ENCODE data around the gene PRPF31. TPM values are rescaled to one million over a fixed set of nuclear protein-coding genes. Genes with fewer than 3 reads are reported as not detected.

PRPF31 gene
- polyA plus RNA-seq, 6 donors from 2014 or later: 59.3 to 83.7 (median 62.6) TPM

GRCh38 chr19:54123682-54124081 lies 8.1 kb downstream of the PRPF31 start:
- no peak for ATAC-seq (ENCODE audit: low read depth in 2 of 2)
- no peak for DNase-seq
- Mint-ChIP-seq H3K27me3 (no peaks in the 10 kb centered on the region), H3K4me1 (no peaks in the 10 kb centered on the region), H3K27ac (no peak overlapping the region), H3K36me3 (peaks cover 0 to 24% of the 10 kb centered on the region in 2 donors), H3K4me3 (no peak overlapping the region), H3K9me3 (no peaks in the 10 kb centered on the region)

GRCh38 chr19:54124393-54124792 lies 8.8 kb downstream of the PRPF31 start:
- no peaks in the 10 kb centered on the region for H3K9me3 Mint-ChIP-seq
- peaks cover 0 to 24% of the 10 kb centered on the region in 2 donors for H3K36me3 Mint-ChIP-seq
- no peak overlapping the region for H3K4me3 Mint-ChIP-seq
- H3K4me1 Mint-ChIP-seq: no peaks in the 10 kb centered on the region
- no peaks in the 10 kb centered on the region for H3K27me3 Mint-ChIP-seq
- ATAC-seq (ENCODE audit: low read depth in 2 of 2): no peak
- H3K27ac Mint-ChIP-seq: no peak overlapping the region
- no peak for DNase-seq

- Mint-ChIP-seq H3K27ac (no peak overlapping the region), H3K27me3 (no peaks in the 10 kb centered on the region), H3K36me3 (peaks cover 0 to 24% of the 10 kb centered on the region in 2 donors), H3K9me3 (no peaks in the 10 kb centered on the region), H3K4me3 (no peak overlapping the region), H3K4me1 (no peaks in the 10 kb centered on the region)
- DNase-seq (no peak), ATAC-seq (ENCODE audit: low read depth in 2 of 2) (no peak)
These were observed 10.2 kb downstream of the PRPF31 start for GRCh38 chr19:54125713-54126112.

GRCh38 chr19:54127688-54128440 lies 12.3 kb downstream of the PRPF31 start:
- no peak for DNase-seq
- H3K4me3 Mint-ChIP-seq: no peak overlapping the region
- H3K36me3 Mint-ChIP-seq: peaks cover 0 to 14% of the 10 kb centered on the region in 2 donors
- no peak for ATAC-seq (ENCODE audit: low read depth in 2 of 2)
- no peaks in the 10 kb centered on the region for H3K27me3 Mint-ChIP-seq
- H3K4me1 Mint-ChIP-seq: no peaks in the 10 kb centered on the region
- H3K9me3 Mint-ChIP-seq: no peaks in the 10 kb centered on the region
- H3K27ac Mint-ChIP-seq: peak overlapping the region in 1 of 6 donors; percentile 72

- Mint-ChIP-seq H3K4me1 (no peaks in the 10 kb centered on the region), H3K27me3 (no peaks in the 10 kb centered on the region), H3K9me3 (no peaks in the 10 kb centered on the region), H3K36me3 (peaks cover 0 to 9% of the 10 kb centered on the region in 2 donors), H3K4me3 (no peak overlapping the region), H3K27ac (no peak overlapping the region)
- ATAC-seq (ENCODE audit: low read depth in 2 of 2): no peak
- no peak for DNase-seq
These were observed 12.8 kb downstream of the PRPF31 start for GRCh38 chr19:54128441-54128725.

- no peak for DNase-seq
- Mint-ChIP-seq H3K9me3 (no peaks in the 10 kb centered on the region), H3K4me3 (no peak overlapping the region), H3K36me3 (peaks cover 0 to 9% of the 10 kb centered on the region in 2 donors), H3K4me1 (peaks cover 0 to under 1% (median 0%) of the 10 kb centered on the region in 3 donors), H3K27me3 (no peaks in the 10 kb centered on the region), H3K27ac (no peak overlapping the region)
- no peak for ATAC-seq (ENCODE audit: low read depth in 2 of 2)
These were observed 13.5 kb downstream of the PRPF31 start for GRCh38 chr19:54128796-54129616.

- Mint-ChIP-seq H3K27ac (no peak overlapping the region), H3K36me3 (peaks cover 0 to 9% of the 10 kb centered on the region in 2 donors), H3K4me1 (peaks cover 4 to 6% (median 5%) of the 10 kb centered on the region in 3 donors), H3K27me3 (no peaks in the 10 kb centered on the region), H3K9me3 (no peaks in the 10 kb centered on the region), H3K4me3 (no peak overlapping the region)
- DNase-seq (no peak), ATAC-seq (ENCODE audit: low read depth in 2 of 2) (no peak)
These were observed 14.1 kb downstream of the PRPF31 start for GRCh38 chr19:54129617-54129996.

GRCh38 chr19:54133312-54133956 lies 17.9 kb downstream of the PRPF31 start:
- no peaks in the 10 kb centered on the region for H3K36me3 Mint-ChIP-seq
- H3K9me3 Mint-ChIP-seq: no peaks in the 10 kb centered on the region
- H3K4me1 Mint-ChIP-seq: peaks cover 15 to 17% (median 16%) of the 10 kb centered on the region in 3 donors
- DNase-seq: no peak
- H3K4me3 Mint-ChIP-seq: no peak overlapping the region
- no peaks in the 10 kb centered on the region for H3K27me3 Mint-ChIP-seq
- ATAC-seq (ENCODE audit: low read depth in 2 of 2): no peak
- H3K27ac Mint-ChIP-seq: no peak overlapping the region

- DNase-seq (no peak), ATAC-seq (ENCODE audit: low read depth in 2 of 2) (no peak)
- no peaks in the 10 kb centered on the region for H3K9me3 Mint-ChIP-seq
- H3K4me3 Mint-ChIP-seq: peak overlapping the region in 1 of 8 donors; percentile 55
- H3K4me1 Mint-ChIP-seq: peaks cover 21 to 24% (median 22%) of the 10 kb centered on the region in 3 donors
- peak overlapping the region in 2 of 6 donors; percentile 53 to 68 for H3K27ac Mint-ChIP-seq
- no peaks in the 10 kb centered on the region for H3K27me3 Mint-ChIP-seq
- H3K36me3 Mint-ChIP-seq: peaks cover 0 to 6% of the 10 kb centered on the region in 2 donors
These were observed 18.5 kb downstream of the PRPF31 start for GRCh38 chr19:54133957-54134590.

GRCh38 chr19:54136086-54136863 lies 20.7 kb downstream of the PRPF31 start:
- peak overlapping the region in 5 of 6 donors; percentile 79 to 96 (median 91) for H3K27ac Mint-ChIP-seq
- no peak for DNase-seq
- H3K27me3 Mint-ChIP-seq: no peaks in the 10 kb centered on the region
- no peak for ATAC-seq (ENCODE audit: low read depth in 2 of 2)
- H3K4me3 Mint-ChIP-seq: peak overlapping the region; percentile 83 to 96 (median 90)
- peaks cover 37 to 45% (median 41%) of the 10 kb centered on the region in 3 donors for H3K4me1 Mint-ChIP-seq
- no peaks in the 10 kb centered on the region for H3K9me3 Mint-ChIP-seq
- H3K36me3 Mint-ChIP-seq: peaks cover 0 to 8% of the 10 kb centered on the region in 2 donors

GRCh38 chr19:54136864-54137698 lies 21.5 kb downstream of the PRPF31 start:
- Mint-ChIP-seq H3K9me3 (no peaks in the 10 kb centered on the region), H3K4me1 (peaks cover 42 to 50% (median 45%) of the 10 kb centered on the region in 3 donors), H3K27me3 (no peaks in the 10 kb centered on the region), H3K27ac (peak overlapping the region; percentile 80 to 96 (median 90)), H3K36me3 (peaks cover 0 to 8% of the 10 kb centered on the region in 2 donors), H3K4me3 (peak overlapping the region; percentile 83 to 96 (median 90))
- DNase-seq (peak; percentile 100), ATAC-seq (ENCODE audit: low read depth in 2 of 2) (peak; percentile 75 to 76)

Measured in naive B cell (primary cell).